ENCODE data around the gene PRELP. TPM values are rescaled to one million over a fixed set of nuclear protein-coding genes. Genes with fewer than 3 reads are reported as not detected.

The PRELP gene
- total and polyA plus RNA-seq, 10 of the 15 experiments (the other 5 are each of a cell fraction or from before 2014, with no cell fraction given): 0.03 to 0.05 TPM; not detected in 8

- no peak for TF ChIP-seq FOS (IDR thresholded peaks at IDR 0.05; ENCODE audit: borderline replicate concordance, extremely low read depth, insufficient read length)
Observed at GRCh38 chr1:203537806-203538464, 62.3 kb downstream of the PRELP start (continued).

DNA sequence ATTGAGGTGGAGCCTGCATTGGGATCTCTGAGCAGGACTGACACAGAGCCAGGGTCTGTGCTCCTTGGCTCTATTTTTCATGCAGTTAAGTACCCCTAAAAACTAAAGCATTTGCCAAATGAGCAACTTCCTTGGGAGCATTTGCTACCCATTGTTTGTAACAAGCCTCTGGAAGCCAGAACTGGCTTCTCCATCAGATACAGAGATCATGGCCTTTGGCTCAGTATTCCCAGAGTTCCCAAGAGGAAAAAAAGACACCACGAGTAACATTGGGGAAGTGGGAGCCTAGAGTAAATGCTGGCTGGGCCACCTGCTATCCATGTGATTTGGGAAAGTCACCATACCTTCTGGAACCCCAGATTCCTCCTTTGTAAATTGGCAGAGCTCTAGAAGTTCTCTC lies 63.1 kb downstream of the PRELP start:
- WGBS (ENCODE audit: insufficient coverage, insufficient replicate concordance, low lambda C conversion rate, missing lambda C conversion rate): 0% methylated on average over 1 of the region's 1 CpG
- SMC1A ChIA-PET (ENCODE audit: uncharacterized antibody, unreplicated experiment): no interaction called here
- POLR2A ChIA-PET: no interaction called here
- TF ChIP-seq HDAC6 (IDR thresholded peaks at IDR 0.05; ENCODE audit: unreplicated experiment): no peak
- TF ChIP-seq FOS (IDR thresholded peaks at IDR 0.05; ENCODE audit: borderline replicate concordance, extremely low read depth, insufficient read length): no peak
- no peak for TF ChIP-seq ZBTB33 (IDR thresholded peaks at IDR 0.05)
- no peak for TF ChIP-seq SREBF1 (IDR thresholded peaks at IDR 0.05; ENCODE audit: low read length)
- no peak for TF ChIP-seq DPF2 (IDR thresholded peaks at IDR 0.05)
- no peak for TF ChIP-seq TBL1XR1 (IDR thresholded peaks at IDR 0.05; ENCODE audit: low read depth, low read length)
- no peak for TF ChIP-seq BRCA1 (IDR thresholded peaks at IDR 0.05; ENCODE audit: low read depth, low read length)
- TF ChIP-seq, protein P1, sequence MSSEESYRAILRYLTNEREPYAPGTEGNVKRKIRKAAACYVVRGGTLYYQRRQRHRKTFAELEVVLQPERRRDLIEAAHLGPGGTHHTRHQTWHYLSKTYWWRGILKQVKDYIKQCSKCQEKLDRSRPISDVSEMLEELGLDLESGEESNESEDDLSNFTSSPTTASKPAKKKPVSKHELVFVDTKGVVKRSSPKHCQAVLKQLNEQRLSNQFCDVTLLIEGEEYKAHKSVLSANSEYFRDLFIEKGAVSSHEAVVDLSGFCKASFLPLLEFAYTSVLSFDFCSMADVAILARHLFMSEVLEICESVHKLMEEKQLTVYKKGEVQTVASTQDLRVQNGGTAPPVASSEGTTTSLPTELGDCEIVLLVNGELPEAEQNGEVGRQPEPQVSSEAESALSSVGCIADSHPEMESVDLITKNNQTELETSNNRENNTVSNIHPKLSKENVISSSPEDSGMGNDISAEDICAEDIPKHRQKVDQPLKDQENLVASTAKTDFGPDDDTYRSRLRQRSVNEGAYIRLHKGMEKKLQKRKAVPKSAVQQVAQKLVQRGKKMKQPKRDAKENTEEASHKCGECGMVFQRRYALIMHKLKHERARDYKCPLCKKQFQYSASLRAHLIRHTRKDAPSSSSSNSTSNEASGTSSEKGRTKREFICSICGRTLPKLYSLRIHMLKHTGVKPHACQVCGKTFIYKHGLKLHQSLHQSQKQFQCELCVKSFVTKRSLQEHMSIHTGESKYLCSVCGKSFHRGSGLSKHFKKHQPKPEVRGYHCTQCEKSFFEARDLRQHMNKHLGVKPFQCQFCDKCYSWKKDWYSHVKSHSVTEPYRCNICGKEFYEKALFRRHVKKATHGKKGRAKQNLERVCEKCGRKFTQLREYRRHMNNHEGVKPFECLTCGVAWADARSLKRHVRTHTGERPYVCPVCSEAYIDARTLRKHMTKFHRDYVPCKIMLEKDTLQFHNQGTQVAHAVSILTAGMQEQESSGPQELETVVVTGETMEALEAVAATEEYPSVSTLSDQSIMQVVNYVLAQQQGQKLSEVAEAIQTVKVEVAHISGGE (CRISPR knock-in tag; IDR thresholded peaks at IDR 0.05): no peak
- TF ChIP-seq CTCF (IDR thresholded peaks at IDR 0.05 in 2 of 3, conservative IDR thresholded peaks at IDR 0.05 in 1 of 3; ENCODE audit: control insufficient read depth in 2 of 3, extremely low read depth in 1 of 3, insufficient read depth in 1 of 3, low read depth in 3 of 3, low read length in 3 of 3): no peak
- no peak for TF ChIP-seq MEF2B (IDR thresholded peaks at IDR 0.05; ENCODE audit: partially characterized antibody, poor library complexity, severe bottlenecking)
- TF ChIP-seq TCF3 (IDR thresholded peaks at IDR 0.05; ENCODE audit: borderline replicate concordance, insufficient read depth, low read depth, low read length): no peak
- no peak for TF ChIP-seq BACH1 (IDR thresholded peaks at IDR 0.05; ENCODE audit: borderline replicate concordance)
- no peak for TF ChIP-seq ZZZ3 (IDR thresholded peaks at IDR 0.05; ENCODE audit: control insufficient read depth, insufficient read length, low read depth)
- TF ChIP-seq ZNF217 (IDR thresholded peaks at IDR 0.05): no peak
- no peak for TF ChIP-seq CBX5 (IDR thresholded peaks at IDR 0.05; ENCODE audit: low read depth)

More for the DNA sequence above, 63.1 kb downstream of the PRELP start:
- no peak overlapping the region for H3K4me2 ChIP-seq (ENCODE audit: control insufficient read depth, insufficient read depth)
- no peak overlapping the region for H3K27ac ChIP-seq (ENCODE audit: control insufficient read depth, insufficient read depth)
- H4K20me1 ChIP-seq (ENCODE audit: control insufficient read depth, insufficient read depth): no peaks in the 10 kb centered on the region
- no peak overlapping the region for H2AFZ ChIP-seq (ENCODE audit: control insufficient read depth, low read depth, low read length)
- H3K79me2 ChIP-seq (ENCODE audit: control insufficient read depth, insufficient read depth, low read length): no peaks in the 10 kb centered on the region
- no TSS peak for BruUV-seq (replicated peaks)
- H3K9ac ChIP-seq (ENCODE audit: control insufficient read depth, insufficient read depth, low read length): no peak overlapping the region
- DNase-seq (ENCODE audit: low read depth, low spot score): no peak
- CTCF ChIA-PET: interaction anchor here (1.4 kb wide), 1 partner anchor 47 kb away, joined by 3 read pairs; no protein-coding TSS in a partner anchor
- H3K4me3 ChIP-seq: no peak overlapping the region
- FAIRE-seq: no peak
- H3K36me3 ChIP-seq (ENCODE audit: control insufficient read depth in 2 of 2, insufficient read depth in 2 of 2, low read length in 1 of 2): no peaks in the 10 kb centered on the region
- in situ Hi-C loops (cut with MboI): no loop called here
- intact Hi-C loops (cut with micrococcal nuclease; ENCODE audit: unreplicated experiment): no loop called here
- peaks cover 0 to 2% of the 10 kb centered on the region in 2 experiments; a peak in 3 of 4 replicates for H3K27me3 ChIP-seq (replicated peaks in 1 of 2; ENCODE audit: control insufficient read depth in 2 of 2, insufficient read depth in 2 of 2, low read length in 1 of 2)
- ATAC-seq: no peak
- no peaks in the 10 kb centered on the region for H3K9me3 ChIP-seq (replicated peaks; ENCODE audit: control insufficient read depth, insufficient read depth, low read length)
- RAD21 ChIA-PET (ENCODE audit: unreplicated experiment): no interaction called here
- no peaks in the 10 kb centered on the region for H3K4me1 ChIP-seq (ENCODE audit: control insufficient read depth, insufficient read depth, low read length)

Measured in GM12878 (cell line).